Measurements from ENCODE around the gene ACOX1.

DNA sequence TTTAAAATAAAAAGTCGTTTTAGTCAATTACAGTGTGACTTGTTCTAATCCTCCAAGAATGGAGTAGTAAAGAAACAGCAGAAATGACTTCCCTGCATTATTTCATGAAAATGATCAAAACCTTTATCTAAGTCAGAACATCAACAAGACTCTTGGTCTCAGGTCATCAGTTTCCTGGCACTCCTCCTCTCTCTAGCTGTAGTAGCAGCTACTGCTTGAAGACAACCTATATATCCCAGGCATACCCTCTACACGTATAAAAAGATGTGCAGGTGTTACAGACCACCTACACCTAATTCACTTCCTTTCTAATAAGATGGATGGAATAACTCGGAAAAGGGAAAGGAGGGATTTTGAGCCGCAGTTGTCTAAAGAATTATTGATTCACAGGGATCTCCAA is 36.5 kb downstream of the ACOX1 start:
- TF ChIP-seq POLR2A (IDR thresholded peaks at IDR 0.05) (no peak), POLR2AphosphoS5 (IDR thresholded peaks at IDR 0.05) (no peak)
- TF ChIP-seq, protein P1, sequence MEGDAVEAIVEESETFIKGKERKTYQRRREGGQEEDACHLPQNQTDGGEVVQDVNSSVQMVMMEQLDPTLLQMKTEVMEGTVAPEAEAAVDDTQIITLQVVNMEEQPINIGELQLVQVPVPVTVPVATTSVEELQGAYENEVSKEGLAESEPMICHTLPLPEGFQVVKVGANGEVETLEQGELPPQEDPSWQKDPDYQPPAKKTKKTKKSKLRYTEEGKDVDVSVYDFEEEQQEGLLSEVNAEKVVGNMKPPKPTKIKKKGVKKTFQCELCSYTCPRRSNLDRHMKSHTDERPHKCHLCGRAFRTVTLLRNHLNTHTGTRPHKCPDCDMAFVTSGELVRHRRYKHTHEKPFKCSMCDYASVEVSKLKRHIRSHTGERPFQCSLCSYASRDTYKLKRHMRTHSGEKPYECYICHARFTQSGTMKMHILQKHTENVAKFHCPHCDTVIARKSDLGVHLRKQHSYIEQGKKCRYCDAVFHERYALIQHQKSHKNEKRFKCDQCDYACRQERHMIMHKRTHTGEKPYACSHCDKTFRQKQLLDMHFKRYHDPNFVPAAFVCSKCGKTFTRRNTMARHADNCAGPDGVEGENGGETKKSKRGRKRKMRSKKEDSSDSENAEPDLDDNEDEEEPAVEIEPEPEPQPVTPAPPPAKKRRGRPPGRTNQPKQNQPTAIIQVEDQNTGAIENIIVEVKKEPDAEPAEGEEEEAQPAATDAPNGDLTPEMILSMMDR (IDR thresholded peaks at IDR 0.05 in 8 of 11, conservative IDR thresholded peaks at IDR 0.05 in 3 of 11), result no peak

Measured in spleen (tissue), 7 donors.